ENCODE results near the gene CLCN2. TPM values are rescaled to one million over a fixed set of nuclear protein-coding genes. Genes with fewer than 3 reads are reported as not detected.

Gene CLCN2
- total RNA-seq, 4 donors from 2014 or later = 1.8 to 3.4 (median 2.7) TPM

DNA sequence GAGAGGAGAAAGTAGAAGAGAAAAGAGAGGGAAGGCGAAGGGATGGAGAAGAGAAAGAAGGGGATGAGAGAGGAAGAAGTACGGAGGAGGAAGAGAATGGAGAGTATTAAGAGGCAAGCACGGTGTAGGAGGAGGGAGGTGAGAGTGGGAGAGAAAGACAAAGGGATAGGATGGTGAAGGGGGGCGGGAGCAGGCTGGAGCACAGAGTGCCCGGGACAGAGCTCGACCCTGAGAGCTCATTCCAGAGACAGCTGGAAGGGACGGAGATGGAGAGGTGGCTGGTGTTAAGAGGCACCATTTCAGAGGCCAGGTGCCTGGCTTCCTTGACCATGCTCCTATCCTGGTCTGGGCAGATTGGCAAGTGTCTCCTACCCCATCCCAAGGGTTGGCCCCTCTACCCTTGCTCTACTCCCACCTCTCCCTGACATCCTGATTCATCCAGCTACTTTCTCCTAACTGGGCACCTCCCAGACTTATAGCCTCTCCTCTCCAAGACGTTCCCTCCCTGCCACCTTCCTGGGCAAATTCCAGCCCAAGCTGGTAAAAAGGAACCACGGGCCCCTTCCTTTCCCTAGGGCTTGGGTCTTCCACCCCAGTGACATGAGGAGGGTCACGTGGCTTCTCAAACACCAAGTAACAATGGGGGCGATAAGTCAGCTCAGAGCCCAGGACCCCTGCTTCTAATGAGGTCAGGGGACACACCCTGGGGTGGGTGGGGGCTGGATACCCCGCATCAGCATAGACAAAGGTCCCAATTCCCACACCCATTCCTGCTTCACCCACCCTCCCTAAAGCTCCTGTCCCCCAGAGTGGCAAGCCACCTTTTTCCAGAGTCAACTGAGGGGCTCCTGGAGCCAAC, 1.1 kb downstream of the CLCN2 start:
- 71% methylated on average over 12 of the region's 12 CpGs for whole genome bisulfite sequencing
- Histone ChIP-seq H3K27me3 (no peaks in the 10 kb centered on the region), H3K27ac (replicated peaks in 1 of 4) (peak overlapping the region; percentile 96 to 99 (median 99)), H3K36me3 (peaks cover 0 to 39% (median 25%) of the 10 kb centered on the region in 4 donors), H3K9me3 (no peaks in the 10 kb centered on the region), H3K4me3 (peak overlapping the region; percentile 73 to 92 (median 86)), H3K4me1 (peaks cover 21 to 42% (median 36%) of the 10 kb centered on the region in 4 donors)
- TF ChIP-seq EP300 (IDR thresholded peaks at IDR 0.05) (no peak), POLR2AphosphoS5 (IDR thresholded peaks at IDR 0.05) (no peak), POLR2A (IDR thresholded peaks at IDR 0.05; ENCODE audit: low read depth) (no peak)
- TF ChIP-seq, protein P1, sequence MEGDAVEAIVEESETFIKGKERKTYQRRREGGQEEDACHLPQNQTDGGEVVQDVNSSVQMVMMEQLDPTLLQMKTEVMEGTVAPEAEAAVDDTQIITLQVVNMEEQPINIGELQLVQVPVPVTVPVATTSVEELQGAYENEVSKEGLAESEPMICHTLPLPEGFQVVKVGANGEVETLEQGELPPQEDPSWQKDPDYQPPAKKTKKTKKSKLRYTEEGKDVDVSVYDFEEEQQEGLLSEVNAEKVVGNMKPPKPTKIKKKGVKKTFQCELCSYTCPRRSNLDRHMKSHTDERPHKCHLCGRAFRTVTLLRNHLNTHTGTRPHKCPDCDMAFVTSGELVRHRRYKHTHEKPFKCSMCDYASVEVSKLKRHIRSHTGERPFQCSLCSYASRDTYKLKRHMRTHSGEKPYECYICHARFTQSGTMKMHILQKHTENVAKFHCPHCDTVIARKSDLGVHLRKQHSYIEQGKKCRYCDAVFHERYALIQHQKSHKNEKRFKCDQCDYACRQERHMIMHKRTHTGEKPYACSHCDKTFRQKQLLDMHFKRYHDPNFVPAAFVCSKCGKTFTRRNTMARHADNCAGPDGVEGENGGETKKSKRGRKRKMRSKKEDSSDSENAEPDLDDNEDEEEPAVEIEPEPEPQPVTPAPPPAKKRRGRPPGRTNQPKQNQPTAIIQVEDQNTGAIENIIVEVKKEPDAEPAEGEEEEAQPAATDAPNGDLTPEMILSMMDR (IDR thresholded peaks at IDR 0.05) = no peak
- intact Hi-C loops (cut with DNase I) = no loop called here
- no peak for DNase-seq (ENCODE audit: extremely low spot score)

DNA sequence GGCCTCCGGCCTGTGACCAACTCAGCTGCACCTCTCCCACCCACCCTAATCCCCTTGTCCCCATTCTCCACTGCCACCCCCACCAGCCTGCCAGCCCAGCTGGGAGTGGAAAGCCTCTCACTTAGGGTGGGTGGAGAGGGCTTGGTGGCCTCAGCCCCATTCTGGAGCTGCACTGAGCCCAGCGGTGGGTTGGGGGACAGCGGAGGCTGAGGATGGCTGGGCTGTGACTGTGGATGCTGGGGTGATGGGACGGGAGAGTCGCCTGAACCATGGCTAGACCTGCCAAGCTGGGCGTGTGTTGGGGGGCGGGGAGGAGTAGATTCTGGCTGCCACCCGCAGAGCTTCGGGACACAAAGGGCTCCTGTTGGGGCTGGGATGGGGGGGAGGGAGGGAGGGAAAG, 1.8 kb downstream of the CLCN2 start:
- TF ChIP-seq POLR2AphosphoS5 (IDR thresholded peaks at IDR 0.05) = no peak
- no peak for TF ChIP-seq EP300 (IDR thresholded peaks at IDR 0.05)
- TF ChIP-seq, protein P1 (IDR thresholded peaks at IDR 0.05) = no peak
- TF ChIP-seq POLR2A (IDR thresholded peaks at IDR 0.05; ENCODE audit: low read depth) = no peak
- intact Hi-C loops (cut with DNase I) = no loop called here
- no peaks in the 10 kb centered on the region for H3K27me3 ChIP-seq
- no peaks in the 10 kb centered on the region for H3K9me3 ChIP-seq
- peaks cover 0 to 39% (median 19%) of the 10 kb centered on the region in 4 donors for H3K36me3 ChIP-seq
- no peak for DNase-seq (ENCODE audit: extremely low spot score)
- 76% methylated on average over 8 of the region's 9 CpGs for WGBS
- no peak overlapping the region for H3K27ac ChIP-seq (replicated peaks in 1 of 4)
- no peak overlapping the region for H3K4me3 ChIP-seq
- peaks cover 21 to 41% (median 33%) of the 10 kb centered on the region in 4 donors for H3K4me1 ChIP-seq

DNA sequence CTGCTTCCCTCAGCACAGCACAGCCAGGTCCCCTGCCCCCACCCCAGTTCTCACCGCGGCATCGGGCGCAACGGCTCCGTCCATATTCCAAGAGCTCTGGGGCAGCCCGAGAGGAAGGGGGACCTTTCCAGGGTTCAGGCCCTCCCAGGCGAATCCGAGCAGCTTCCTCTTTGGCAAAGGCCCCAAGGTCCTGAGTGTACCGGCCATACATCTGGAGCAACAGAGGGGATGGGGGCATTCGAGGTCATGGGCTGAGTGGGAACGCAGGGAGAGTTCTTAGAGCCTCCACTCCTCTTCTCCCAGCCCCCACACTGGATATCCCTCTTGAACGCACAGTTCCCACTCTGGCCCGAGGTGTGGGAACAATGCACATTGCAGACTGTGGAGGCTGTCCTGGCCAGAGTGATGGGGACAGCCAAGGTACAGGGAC, 2.5 kb downstream of the CLCN2 start:
- no peak overlapping the region for H3K27ac ChIP-seq (replicated peaks in 1 of 4)
- TF ChIP-seq EP300 (IDR thresholded peaks at IDR 0.05) (no peak), POLR2A (IDR thresholded peaks at IDR 0.05; ENCODE audit: low read depth) (no peak), POLR2AphosphoS5 (IDR thresholded peaks at IDR 0.05) (no peak)
- TF ChIP-seq, protein P1 (IDR thresholded peaks at IDR 0.05) = no peak
- no peak overlapping the region for H3K4me3 ChIP-seq
- 73% methylated on average over 6 of the region's 14 CpGs for WGBS
- H3K36me3 ChIP-seq = peaks cover 0 to 40% (median 17%) of the 10 kb centered on the region in 4 donors
- H3K27me3 ChIP-seq = no peaks in the 10 kb centered on the region
- peaks cover 16 to 41% (median 29%) of the 10 kb centered on the region in 4 donors for H3K4me1 ChIP-seq
- no peak for DNase-seq (ENCODE audit: extremely low spot score)
- no peaks in the 10 kb centered on the region for H3K9me3 ChIP-seq
- intact Hi-C loops (cut with DNase I) = no loop called here

DNA sequence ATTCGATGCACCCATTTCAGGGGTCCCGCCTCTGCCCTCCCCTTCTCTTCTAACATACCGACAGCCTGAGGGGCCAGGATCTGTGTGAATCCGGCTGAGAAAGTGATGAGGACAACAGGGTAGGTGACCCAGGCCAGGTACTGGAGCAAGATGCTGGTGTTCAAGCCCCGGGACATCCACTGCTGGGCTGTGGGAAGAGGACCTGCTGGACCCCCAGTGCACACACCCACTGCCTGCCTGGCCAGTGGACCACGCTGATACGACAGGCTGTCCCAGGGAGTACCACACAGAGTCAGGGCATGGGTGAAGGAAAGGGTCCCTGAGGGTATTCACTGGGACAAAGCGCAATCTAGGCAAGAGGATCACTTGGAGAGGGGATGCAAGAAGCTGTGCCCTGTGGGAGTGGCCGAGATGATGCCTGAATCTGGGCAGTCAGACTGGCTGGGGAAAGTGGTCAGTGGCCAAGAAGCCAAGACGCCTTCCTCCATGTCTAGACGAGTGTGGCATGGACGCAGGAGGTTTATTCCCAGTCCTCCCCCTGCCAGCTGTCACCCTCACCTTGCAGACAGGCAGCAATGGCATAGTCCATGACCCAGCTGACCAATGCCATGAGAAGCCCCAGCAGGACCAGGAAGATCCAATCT, 3.2 kb downstream of the CLCN2 start:
- peaks cover 0 to 41% (median 17%) of the 10 kb centered on the region in 4 donors for H3K36me3 ChIP-seq
- DNase-seq (ENCODE audit: extremely low spot score) = no peak
- WGBS = 92% methylated on average over 6 of the region's 12 CpGs
- no peaks in the 10 kb centered on the region for H3K27me3 ChIP-seq
- intact Hi-C loops (cut with DNase I) = no loop called here
- H3K9me3 ChIP-seq = no peaks in the 10 kb centered on the region
- no peak overlapping the region for H3K27ac ChIP-seq (replicated peaks in 1 of 4)
- H3K4me3 ChIP-seq = no peak overlapping the region
- H3K4me1 ChIP-seq = peaks cover 10 to 36% (median 23%) of the 10 kb centered on the region in 4 donors
- TF ChIP-seq POLR2A (IDR thresholded peaks at IDR 0.05; ENCODE audit: low read depth) (no peak), POLR2AphosphoS5 (IDR thresholded peaks at IDR 0.05) (no peak), EP300 (IDR thresholded peaks at IDR 0.05) (no peak)
- TF ChIP-seq, protein P1 (IDR thresholded peaks at IDR 0.05) = no peak

Data from esophagus muscularis mucosa (tissue), 4 donors.